ENCODE results near the gene PCNX2.

The PCNX2 gene

GRCh38 chr1:232952514-232953499 lies 342.7 kb downstream of the PCNX2 start:
- ATAC-seq (ENCODE audit: low read depth) (peak; percentile 85), DNase-seq (ENCODE audit: low spot score) (no peak)
- Histone ChIP-seq H3K36me3 (ENCODE audit: low read depth) (peaks cover 15% of the 10 kb centered on the region), H3K9me3 (ENCODE audit: severe bottlenecking) (no peaks in the 10 kb centered on the region), H3K27ac (ENCODE audit: poor library complexity, severe bottlenecking) (no peak overlapping the region), H3K27me3 (ENCODE audit: insufficient read depth, poor library complexity, severe bottlenecking) (no peaks in the 10 kb centered on the region), H3K4me3 (ENCODE audit: severe bottlenecking) (no peak overlapping the region), H3K4me1 (ENCODE audit: insufficient read depth, poor library complexity, severe bottlenecking) (peaks cover 12% of the 10 kb centered on the region)
- peak; percentile 56 for TF ChIP-seq CTCF (IDR thresholded peaks at IDR 0.05; ENCODE audit: poor library complexity, severe bottlenecking)

GRCh38 chr1:232951605-232952004 lies 343.9 kb downstream of the PCNX2 start:
- no peaks in the 10 kb centered on the region for H3K9me3 ChIP-seq (ENCODE audit: severe bottlenecking)
- TF ChIP-seq CTCF (IDR thresholded peaks at IDR 0.05; ENCODE audit: poor library complexity, severe bottlenecking) = no peak
- H3K27me3 ChIP-seq (ENCODE audit: insufficient read depth, poor library complexity, severe bottlenecking) = no peaks in the 10 kb centered on the region
- H3K4me1 ChIP-seq (ENCODE audit: insufficient read depth, poor library complexity, severe bottlenecking) = peaks cover 12% of the 10 kb centered on the region
- peaks cover 3% of the 10 kb centered on the region; the same call in 1 of the 2 replicates for H3K36me3 ChIP-seq (ENCODE audit: low read depth)
- no peak for DNase-seq (ENCODE audit: low spot score)
- H3K4me3 ChIP-seq (ENCODE audit: severe bottlenecking) = no peak overlapping the region
- no peak for ATAC-seq (ENCODE audit: low read depth)
- H3K27ac ChIP-seq (ENCODE audit: poor library complexity, severe bottlenecking) = no peak overlapping the region

- peak overlapping the region; percentile 60 for H3K4me3 ChIP-seq (ENCODE audit: severe bottlenecking)
These were observed 344.3 kb downstream of the PCNX2 start for GRCh38 chr1:232951180-232951579.

GRCh38 chr1:232950197-232951176 lies 345.0 kb downstream of the PCNX2 start, which contains the start of gene NTPCR:
TSS of gene NTPCR (plus strand) at chr1:232950611. CDS start at chr1:232950711, 100 bp downstream.
- Histone ChIP-seq H3K27ac (ENCODE audit: poor library complexity, severe bottlenecking) (peak within 1 kb of the TSS; percentile 45), H3K27me3 (ENCODE audit: insufficient read depth, poor library complexity, severe bottlenecking) (no peaks in the 10 kb centered on the region), H3K36me3 (ENCODE audit: low read depth) (no peaks in the 10 kb centered on the region), H3K4me3 (ENCODE audit: severe bottlenecking) (peak within 1 kb of the TSS; percentile 60), H3K9me3 (ENCODE audit: severe bottlenecking) (no peaks in the 10 kb centered on the region), H3K4me1 (ENCODE audit: insufficient read depth, poor library complexity, severe bottlenecking) (peaks cover 12% of the 10 kb centered on the region)
- no peak for TF ChIP-seq CTCF (IDR thresholded peaks at IDR 0.05; ENCODE audit: poor library complexity, severe bottlenecking)
- peak; percentile 83 for DNase-seq (ENCODE audit: low spot score)
- peak; percentile 71 for ATAC-seq (ENCODE audit: low read depth)

More at GRCh38 chr1:232951180-232951579, 344.3 kb downstream of the PCNX2 start:
- no peak overlapping the region for H3K27ac ChIP-seq (ENCODE audit: poor library complexity, severe bottlenecking)
- ATAC-seq (ENCODE audit: low read depth) = peak; percentile 35; the same call in 2 of the 3 replicates
- no peaks in the 10 kb centered on the region for H3K27me3 ChIP-seq (ENCODE audit: insufficient read depth, poor library complexity, severe bottlenecking)
- H3K4me1 ChIP-seq (ENCODE audit: insufficient read depth, poor library complexity, severe bottlenecking) = peaks cover 12% of the 10 kb centered on the region
- TF ChIP-seq CTCF (IDR thresholded peaks at IDR 0.05; ENCODE audit: poor library complexity, severe bottlenecking) = no peak
- H3K36me3 ChIP-seq (ENCODE audit: low read depth) = no peaks in the 10 kb centered on the region
- no peaks in the 10 kb centered on the region for H3K9me3 ChIP-seq (ENCODE audit: severe bottlenecking)
- no peak for DNase-seq (ENCODE audit: low spot score)

All from RWPE2 (cell line).